GM20000 (cell line): ENCODE results near the gene DCAF17.
A peak's percentile ranks its signal among the peaks of the same experiment; 100 is the strongest.

Experiments used
- DNase-seq: peaks from one replicate; pipeline ENCODE4 v3.0.0; 2012; ENCODE audit warnings: low spot score
- CTCF ChIP-seq: IDR thresholded peaks from 2 replicates; pipeline ENCODE4 v1.5.1; 2012; ENCODE audit warnings: mild to moderate bottlenecking, control low read depth; ENCODE audit errors: extremely low read depth, missing control alignments

The DCAF17 gene

DNA sequence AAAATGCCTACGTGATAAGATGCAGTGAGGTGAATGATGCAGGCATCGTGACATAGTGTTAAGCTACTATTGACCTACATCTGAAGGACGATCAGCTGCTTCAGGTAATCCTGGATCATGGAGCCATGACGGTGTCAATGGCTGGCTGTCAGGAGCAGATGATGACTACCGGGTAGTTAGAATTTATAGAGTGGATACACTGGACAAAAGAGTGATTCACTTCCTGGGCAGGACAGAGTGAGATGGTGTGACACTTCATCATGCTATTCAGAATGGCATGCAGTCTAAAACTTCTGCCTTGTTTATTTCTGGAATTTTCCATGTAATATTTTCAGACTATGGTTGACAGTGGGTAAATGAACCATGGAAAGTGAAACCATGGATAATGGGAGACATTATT lies 29.8 kb upstream of the DCAF17 start:
- TF ChIP-seq CTCF, result no peak
- DNase-seq, result no peak

GRCh38 chr2:171404719-171405118 lies 29.3 kb upstream of the DCAF17 start:
- DNase-seq, result no peak
- no peak for TF ChIP-seq CTCF

DNA sequence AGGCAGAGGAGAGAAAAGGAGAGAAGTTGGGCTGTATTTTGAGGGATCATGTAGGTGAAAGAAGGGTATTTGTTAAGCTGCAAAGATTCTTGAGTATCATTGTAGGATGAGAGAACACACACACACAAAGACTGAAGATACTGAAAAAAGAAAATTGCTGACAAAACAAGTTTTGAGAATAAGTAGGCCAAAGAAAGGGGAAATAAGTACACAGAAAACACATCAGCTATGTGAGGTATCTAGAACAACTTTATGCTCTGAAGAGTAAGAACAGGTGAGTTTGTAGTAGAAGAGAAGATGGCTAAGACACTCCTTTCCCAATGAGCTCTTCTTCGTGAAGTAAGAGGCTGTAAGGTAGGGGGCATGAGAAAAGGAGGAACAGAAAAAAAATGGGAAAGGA lies 28.5 kb upstream of the DCAF17 start:
- DNase-seq, result no peak
- no peak for TF ChIP-seq CTCF

DNA sequence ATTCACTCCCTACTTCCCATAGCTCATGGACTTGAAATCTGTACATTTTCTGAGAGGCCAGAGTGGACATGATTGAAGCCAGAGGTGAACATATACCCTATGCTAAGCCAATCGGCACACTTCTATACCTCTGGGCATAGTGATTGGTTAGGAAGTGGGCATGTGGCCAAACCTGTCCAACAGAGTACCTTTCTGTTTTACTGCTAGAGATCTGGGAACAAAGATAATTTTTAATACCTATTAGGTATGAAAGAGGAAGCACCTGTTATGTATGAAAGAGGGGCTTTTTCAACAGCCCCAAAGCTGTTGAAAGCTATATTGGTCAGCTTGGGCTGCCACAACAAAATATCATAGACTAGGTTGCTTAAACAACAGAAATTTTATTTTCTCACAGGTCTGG lies 28.0 kb upstream of the DCAF17 start:
- peak; percentile 13 for DNase-seq
- TF ChIP-seq CTCF, result no peak

DNA sequence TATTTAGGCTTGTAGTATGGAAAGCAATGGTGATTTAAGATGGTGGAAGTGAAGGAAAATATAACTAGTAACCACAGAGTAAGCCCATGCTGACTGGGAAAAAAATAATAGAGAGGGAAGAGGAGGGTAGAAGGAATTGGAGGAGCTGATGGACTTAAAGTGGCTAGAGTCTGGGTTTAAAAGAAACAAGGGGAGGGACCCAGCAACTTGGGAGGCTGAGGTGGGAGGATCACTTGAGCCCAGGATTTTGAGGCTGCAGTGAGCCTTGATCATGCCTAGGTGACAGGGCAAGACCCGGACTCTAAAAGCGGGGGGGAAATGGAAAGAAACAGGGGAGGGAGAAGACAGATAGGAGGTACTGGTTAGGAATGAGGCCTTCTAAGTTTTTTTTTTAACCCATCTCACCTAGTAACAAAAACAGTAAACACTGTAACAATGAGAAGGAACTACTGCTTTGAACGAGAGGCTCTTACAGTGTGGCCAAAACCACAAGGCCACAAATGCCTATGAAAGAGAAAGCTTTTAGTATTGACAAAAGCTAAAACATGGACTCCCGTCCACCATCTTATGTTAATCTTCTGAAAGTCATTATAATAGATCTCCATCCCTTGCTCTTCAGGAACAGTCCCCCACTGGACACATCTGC lies 26.9 kb upstream of the DCAF17 start:
- DNase-seq, result peak; percentile 52
- TF ChIP-seq CTCF, result no peak

DNA sequence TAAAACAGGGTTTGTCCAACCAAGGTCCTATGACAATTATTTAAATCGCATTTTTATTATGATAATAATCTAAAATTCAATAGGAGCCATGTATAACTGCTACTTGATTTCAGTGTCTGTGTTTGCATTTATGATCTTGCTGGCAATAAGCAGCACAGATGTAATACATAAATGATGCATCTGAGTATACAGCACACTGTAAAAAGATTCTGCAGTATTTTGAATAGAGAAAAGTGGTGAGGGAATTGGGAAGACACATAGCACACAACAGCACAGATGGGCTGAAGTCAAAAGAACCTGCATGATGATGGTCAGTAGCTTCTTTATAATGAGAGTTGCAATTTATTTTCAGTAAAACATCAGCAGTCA lies 26.4 kb upstream of the DCAF17 start:
- DNase-seq, result no peak
- TF ChIP-seq CTCF, result no peak

DNA sequence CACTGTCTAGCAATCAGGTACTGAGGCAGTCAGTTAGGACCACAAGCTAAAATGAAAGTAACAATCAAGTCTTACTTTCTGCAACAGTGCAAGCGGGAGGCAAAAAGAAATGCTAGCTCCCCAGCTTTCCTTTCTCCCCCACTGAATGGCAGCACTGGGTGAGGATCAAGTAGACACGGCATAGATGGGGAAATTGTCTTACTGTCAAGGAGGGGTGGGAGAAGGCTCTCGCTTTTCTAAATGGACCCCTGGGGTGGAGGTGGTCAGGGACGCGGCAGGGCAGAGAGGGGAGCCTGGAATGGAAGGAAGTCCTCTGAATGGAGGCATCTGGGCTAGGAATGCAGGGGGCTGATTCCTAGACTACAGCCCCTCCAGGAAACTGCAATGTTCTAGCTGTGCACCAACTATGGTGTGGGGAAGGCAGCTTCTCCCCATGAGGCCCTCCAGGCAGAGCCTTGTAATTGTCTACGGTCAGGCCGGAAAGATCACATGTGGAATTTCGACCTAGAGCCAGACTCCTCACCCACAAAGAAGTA lies 24.5 kb upstream of the DCAF17 start:
- DNase-seq, result no peak
- no peak for TF ChIP-seq CTCF
